ENCODE results near the gene HLCS.

- TF ChIP-seq RFX5 (IDR thresholded peaks at IDR 0.05; ENCODE audit: low read depth, low read length) (no peak), CTCF (conservative IDR thresholded peaks at IDR 0.05; ENCODE audit: low read depth, low read length) (no peak), BHLHE40 (IDR thresholded peaks at IDR 0.05; ENCODE audit: low read depth, low read length) (no peak), ELK1 (IDR thresholded peaks at IDR 0.05; ENCODE audit: borderline replicate concordance, low read depth, low read length) (no peak), CHD1 (IDR thresholded peaks at IDR 0.05; ENCODE audit: low read depth, low read length) (no peak), POLR2A (IDR thresholded peaks at IDR 0.05; ENCODE audit: low read depth, low read length) (no peak), MAFK (IDR thresholded peaks at IDR 0.05; ENCODE audit: low read depth, low read length) (no peak), MXI1 (IDR thresholded peaks at IDR 0.05; ENCODE audit: borderline replicate concordance, low read depth, low read length) (no peak), CEBPB (IDR thresholded peaks at IDR 0.05; ENCODE audit: low read depth, low read length) (no peak), USF2 (IDR thresholded peaks at IDR 0.05; ENCODE audit: low read depth, low read length) (no peak)
Measured at GRCh38 chr21:36828891-36829515, 137.5 kb downstream of the HLCS start.

All from IMR-90 (cell line).